T-cell (primary cell): Measurements from ENCODE around the gene BTRC. TPM values are rescaled to one million over a fixed set of nuclear protein-coding genes. Genes with fewer than 3 reads are reported as not detected.

Experiments used
- ATAC-seq, 4 experiments: fragments of 200-7000 bp in 3 of 4; fragments of 150-1000 bp in 1 of 4; cut with Tn5 transposase; replicated peaks in 1 of 4; 1 replicate in 3 of 4; 2 replicates in 1 of 4; pipeline ENCODE4 v1.10.0; 2021; ENCODE audit warnings: moderate library complexity in 3 of 4, mild to moderate bottlenecking in 2 of 4, moderate number of reproducible peaks in 1 of 4
- CTCF ChIA-PET, 2 donors: fragments of 300-600 bp; sonication (Branson Sonifier 250); formaldehyde crosslinking; loops; one replicate each; lab custom pipeline; 2022; ENCODE audit warnings: antibody characterized with exemption in 2 of 2; lab: Charles Lee
- POLR2A ChIA-PET, 2 donors: fragments of 300-600 bp; sonication (Branson Sonifier 250); formaldehyde crosslinking; loops; one replicate each; lab custom pipeline; 2022; ENCODE audit warnings: antibody characterized with exemption in 2 of 2; lab: Charles Lee
- DNase-seq, 35 experiments: peaks; one replicate each; pipeline versions ENCODE4 v3.0.0 to v3.0.0-alpha.2; 2013 to 2023
- H3K27ac ChIP-seq: one replicate; pipeline ENCODE4 v1.5.1; 2013; ENCODE audit warnings: low read length
- H3K27me3 ChIP-seq, 2 experiments: replicated peaks in 1 of 2; 1 replicate in 1 of 2; 2 replicates in 1 of 2; pipeline versions ENCODE4 v1.6.1 to v1.7.0; 2013; ENCODE audit warnings: low read length in 1 of 2, mixed read lengths in 1 of 2; ENCODE audit not compliant: control insufficient read depth in 2 of 2, insufficient read depth in 2 of 2; ENCODE audit errors: extremely low read depth in 1 of 2
- H3K36me3 ChIP-seq, 2 donors: 1 replicate in 1 of 2; 2 replicates in 1 of 2; pipeline versions ENCODE4 v1.6.1 to v1.7.0; 2013; ENCODE audit warnings: low read length in 1 of 2; ENCODE audit not compliant: control insufficient read depth in 2 of 2, insufficient read depth in 1 of 2; ENCODE audit errors: extremely low read depth in 1 of 2
- H3K4me1 ChIP-seq, 2 experiments: 1 replicate in 1 of 2; 2 replicates in 1 of 2; pipeline versions ENCODE4 v1.6.1 to v1.7.0; 2013; ENCODE audit warnings: low read length in 2 of 2, mixed read lengths in 1 of 2; ENCODE audit not compliant: insufficient read depth in 2 of 2, control insufficient read depth in 1 of 2; ENCODE audit errors: extremely low read depth in 1 of 2
- H3K4me3 ChIP-seq, 2 donors: 1 replicate in 1 of 2; 2 replicates in 1 of 2; pipeline versions ENCODE4 v1.5.1 to v1.7.0; 2013; ENCODE audit warnings: mild to moderate bottlenecking in 2 of 2, low read length in 1 of 2, moderate library complexity in 1 of 2; ENCODE audit not compliant: control insufficient read depth in 1 of 2; ENCODE audit errors: extremely low read depth in 1 of 2
- H3K9me3 ChIP-seq: 2 replicates; pipeline ENCODE4 v1.7.0; 2013
- H3K27ac Mint-ChIP-seq, 2 donors: one replicate each; pipeline ENCODE4 v1.8.0; 2020 to 2021; ENCODE audit warnings: mild to moderate bottlenecking in 2 of 2, mixed read lengths in 2 of 2
- H3K27me3 Mint-ChIP-seq, 2 donors: one replicate each; pipeline ENCODE4 v1.8.0; 2021 to 2022; ENCODE audit warnings: mixed read lengths in 2 of 2
- H3K36me3 Mint-ChIP-seq: one replicate; pipeline ENCODE4 v1.8.0; 2021; ENCODE audit warnings: mixed read lengths
- H3K4me1 Mint-ChIP-seq, 3 donors: one replicate each; pipeline ENCODE4 v1.8.0; 2020 to 2022; ENCODE audit warnings: mixed read lengths in 3 of 3, mild to moderate bottlenecking in 1 of 3
- H3K4me3 Mint-ChIP-seq, 3 donors: one replicate each; pipeline ENCODE4 v1.8.0; 2020 to 2022; ENCODE audit warnings: mild to moderate bottlenecking in 3 of 3, mixed read lengths in 3 of 3, moderate library complexity in 3 of 3
- H3K9me3 Mint-ChIP-seq, 3 donors: one replicate each; pipeline ENCODE4 v1.8.0; 2020 to 2022; ENCODE audit warnings: mixed read lengths in 3 of 3
- WGBS: methylation state at CpG from one replicate; pipeline ENCODE4 v1.1.5; 2013; ENCODE audit warnings: missing lambda C conversion rate; ENCODE audit not compliant: insufficient coverage; 5-methylcytosine and 5-hydroxymethylcytosine counted together
- total RNA-seq, 35 experiments: library from RNA in 6 of 35; stranded (reverse) in 6 of 35; fragments of 120-200 nt in 1 of 35; gene quantifications; one replicate each; pipeline versions ENCODE4 v1.2.1 to v1.2.4 and lab custom pipeline; 2013 to 2026

BTRC gene
- total RNA-seq, 5 donors from 2014 or later (not counting 1 experiment from before 2014, with no cell fraction given), result 15.7 to 23.2 (median 17.3) TPM

- H3K9me3 Mint-ChIP-seq, result no peaks in the 10 kb centered on the region
- no peak for ATAC-seq
Observed at GRCh38 chr10:101452593-101452992, 98.6 kb downstream of the BTRC start.

GRCh38 chr10:101453318-101453717 lies 99.4 kb downstream of the BTRC start:
- ChIA-PET POLR2A (interaction anchor here in 1 of 2 donors (0.6 kb wide), 1 partner anchor 25 kb away, joined by 4 read pairs; no protein-coding TSS in a partner anchor), CTCF (interaction anchor here in 1 of 2 donors (2.4 kb wide), 1 partner anchor 9 kb away, joined by 9 read pairs; no protein-coding TSS in a partner anchor)
- no peaks in the 10 kb centered on the region for H3K27me3 Mint-ChIP-seq
- DNase-seq, result no peak
- no peak overlapping the region for H3K4me3 Mint-ChIP-seq
- H3K36me3 Mint-ChIP-seq, result no peaks in the 10 kb centered on the region
- peaks cover 33 to 43% (median 36%) of the 10 kb centered on the region in 3 donors for H3K4me1 Mint-ChIP-seq
- ATAC-seq, result no peak
- H3K27ac ChIP-seq, result no peak overlapping the region
- H3K4me3 ChIP-seq, result no peak overlapping the region
- H3K4me1 ChIP-seq, result peaks cover 0 to 2% of the 10 kb centered on the region in 2 experiments
- no peaks in the 10 kb centered on the region for H3K9me3 ChIP-seq
- no CpG with 5 or more reads among the region's 1 CpG for WGBS
- H3K36me3 ChIP-seq, result no peaks in the 10 kb centered on the region
- no peaks in the 10 kb centered on the region for H3K9me3 Mint-ChIP-seq
- H3K27me3 ChIP-seq, result no peaks in the 10 kb centered on the region
- no peak overlapping the region for H3K27ac Mint-ChIP-seq

More at GRCh38 chr10:101452593-101452992, 98.6 kb downstream of the BTRC start:
- Histone ChIP-seq H3K4me1 (peaks cover 0 to 2% of the 10 kb centered on the region in 2 experiments), H3K27me3 (no peaks in the 10 kb centered on the region), H3K36me3 (no peaks in the 10 kb centered on the region), H3K27ac (no peak overlapping the region), H3K9me3 (no peaks in the 10 kb centered on the region), H3K4me3 (no peak overlapping the region)
- peaks cover 33 to 43% (median 36%) of the 10 kb centered on the region in 3 donors for H3K4me1 Mint-ChIP-seq
- ChIA-PET CTCF (interaction anchor here in 1 of 2 donors (0.6 to 2.4 kb wide), 2 partner anchors 8 to 52 kb away, joined by 3 to 9 read pairs; no protein-coding TSS in a partner anchor), POLR2A (no interaction called here)
- no CpG with 5 or more reads among the region's 1 CpG for WGBS
- no peaks in the 10 kb centered on the region for H3K36me3 Mint-ChIP-seq
- H3K27me3 Mint-ChIP-seq, result no peaks in the 10 kb centered on the region
- no peak overlapping the region for H3K27ac Mint-ChIP-seq
- no peak for DNase-seq
- no peak overlapping the region for H3K4me3 Mint-ChIP-seq

- DNase-seq (peak in 3 of 35 experiments; percentile 1 to 10 (median 7)), ATAC-seq (peak in 2 of 4 experiments; percentile 23 to 31)
- peaks cover 33 to 43% (median 36%) of the 10 kb centered on the region in 3 donors for H3K4me1 Mint-ChIP-seq
- CTCF ChIA-PET, result interaction anchor here in 1 of 2 donors (2.0 to 2.4 kb wide), 2 partner anchors 10 to 12 kb away, joined by 5 to 9 read pairs; no protein-coding TSS in a partner anchor
- H3K4me3 Mint-ChIP-seq, result no peak overlapping the region
- H3K27me3 ChIP-seq, result no peaks in the 10 kb centered on the region
- H3K4me1 ChIP-seq, result peaks cover 0 to 2% of the 10 kb centered on the region in 2 experiments
- no peaks in the 10 kb centered on the region for H3K36me3 ChIP-seq
- H3K9me3 Mint-ChIP-seq, result no peaks in the 10 kb centered on the region
- H3K27ac ChIP-seq, result no peak overlapping the region
- H3K36me3 Mint-ChIP-seq, result no peaks in the 10 kb centered on the region
- H3K27ac Mint-ChIP-seq, result no peak overlapping the region
- POLR2A ChIA-PET, result no interaction called here
- H3K9me3 ChIP-seq, result no peaks in the 10 kb centered on the region
- no peak overlapping the region for H3K4me3 ChIP-seq
- no peaks in the 10 kb centered on the region for H3K27me3 Mint-ChIP-seq
- whole genome bisulfite sequencing, result 22% methylated on average over 2 of the region's 6 CpGs
Observed at GRCh38 chr10:101453791-101454718, 100.1 kb downstream of the BTRC start.

GRCh38 chr10:101458869-101459268 lies 104.9 kb downstream of the BTRC start:
- no peaks in the 10 kb centered on the region for H3K9me3 Mint-ChIP-seq
- peaks cover 4 to 6% (median 4%) of the 10 kb centered on the region in 3 donors for H3K4me1 Mint-ChIP-seq
- Histone ChIP-seq H3K36me3 (peaks cover 0 to 2% of the 10 kb centered on the region in 2 donors), H3K27me3 (no peaks in the 10 kb centered on the region), H3K4me1 (no peaks in the 10 kb centered on the region), H3K9me3 (no peaks in the 10 kb centered on the region), H3K27ac (no peak overlapping the region), H3K4me3 (no peak overlapping the region)
- ChIA-PET POLR2A (no interaction called here), CTCF (interaction anchor here in 1 of 2 donors (0.6 kb wide), 1 partner anchor 79 kb away, joined by 3 read pairs; no protein-coding TSS in a partner anchor)
- H3K27ac Mint-ChIP-seq, result no peak overlapping the region
- no peaks in the 10 kb centered on the region for H3K27me3 Mint-ChIP-seq
- peaks cover 3% of the 10 kb centered on the region for H3K36me3 Mint-ChIP-seq
- no peak overlapping the region for H3K4me3 Mint-ChIP-seq
- no CpG with 5 or more reads among the region's 1 CpG for WGBS
- DNase-seq (no peak), ATAC-seq (no peak)

GRCh38 chr10:101464082-101464481 lies 110.1 kb downstream of the BTRC start:
- H3K27me3 ChIP-seq, result no peaks in the 10 kb centered on the region
- DNase-seq, result no peak
- ATAC-seq, result no peak
- POLR2A ChIA-PET, result no interaction called here
- H3K27ac Mint-ChIP-seq, result no peak overlapping the region
- no peak overlapping the region for H3K4me3 ChIP-seq
- H3K36me3 ChIP-seq, result peaks cover 0 to 2% of the 10 kb centered on the region in 2 donors
- no peaks in the 10 kb centered on the region for H3K4me1 ChIP-seq
- no peak overlapping the region for H3K4me3 Mint-ChIP-seq
- no peaks in the 10 kb centered on the region for H3K9me3 Mint-ChIP-seq
- no CpG with 5 or more reads among the region's 4 CpGs for WGBS
- peaks cover 3% of the 10 kb centered on the region for H3K36me3 Mint-ChIP-seq
- CTCF ChIA-PET, result no interaction called here
- H3K9me3 ChIP-seq, result no peaks in the 10 kb centered on the region
- no peaks in the 10 kb centered on the region for H3K27me3 Mint-ChIP-seq
- H3K27ac ChIP-seq, result no peak overlapping the region
- peaks cover 6 to 9% (median 9%) of the 10 kb centered on the region in 3 donors for H3K4me1 Mint-ChIP-seq

- no peaks in the 10 kb centered on the region for H3K9me3 Mint-ChIP-seq
- H3K27me3 Mint-ChIP-seq, result no peaks in the 10 kb centered on the region
- H3K4me3 Mint-ChIP-seq, result no peak overlapping the region
- Histone ChIP-seq H3K4me3 (no peak overlapping the region), H3K27me3 (no peaks in the 10 kb centered on the region), H3K4me1 (no peaks in the 10 kb centered on the region), H3K9me3 (no peaks in the 10 kb centered on the region), H3K36me3 (peaks cover 0 to 2% of the 10 kb centered on the region in 2 donors), H3K27ac (no peak overlapping the region)
- ChIA-PET POLR2A (no interaction called here), CTCF (interaction anchor here in 1 of 2 donors (3.7 kb wide), 1 partner anchor 19 kb away, joined by 19 read pairs; no protein-coding TSS in a partner anchor)
- ATAC-seq (no peak), DNase-seq (no peak)
- WGBS, result no CpG with 5 or more reads among the region's 2 CpGs
- H3K27ac Mint-ChIP-seq, result no peak overlapping the region
- H3K36me3 Mint-ChIP-seq, result peaks cover 3% of the 10 kb centered on the region
- H3K4me1 Mint-ChIP-seq, result peaks cover 6 to 9% (median 9%) of the 10 kb centered on the region in 3 donors
Observed at GRCh38 chr10:101464599-101464998, 110.6 kb downstream of the BTRC start.
